ENCODE data around the gene DDX47.
"Not testable (repeated sequence)": the region's sequence is repeated elsewhere in the genome, so short reads cannot be mapped to it uniquely, and the experiment has no call there.

DDX47 gene

GRCh38 chr12:12821975-12822374 lies 8.8 kb downstream of the DDX47 start:
- Histone ChIP-seq H3K36me3 (ENCODE audit: insufficient read depth, low read length) (peaks cover 36% of the 10 kb centered on the region), H3K4me1 (ENCODE audit: insufficient read depth, low read length) (no peaks in the 10 kb centered on the region; the same call in 1 of the 2 replicates), H3K9me3 (ENCODE audit: control insufficient read depth, insufficient read depth, low read length) (no peaks in the 10 kb centered on the region), H3K9ac (ENCODE audit: low read depth, low read length) (no peak overlapping the region)

GRCh38 chr12:12822886-12823285 lies 9.7 kb downstream of the DDX47 start:
- Histone ChIP-seq H3K36me3 (ENCODE audit: insufficient read depth, low read length) (peaks cover 42% of the 10 kb centered on the region), H3K4me1 (ENCODE audit: insufficient read depth, low read length) (no peaks in the 10 kb centered on the region; the same call in 1 of the 2 replicates), H3K9ac (ENCODE audit: low read depth, low read length) (no peak overlapping the region), H3K9me3 (ENCODE audit: control insufficient read depth, insufficient read depth, low read length) (no peaks in the 10 kb centered on the region)

GRCh38 chr12:12823300-12823699 lies 10.2 kb downstream of the DDX47 start:
- Histone ChIP-seq H3K4me1 (ENCODE audit: insufficient read depth, low read length) (no peaks in the 10 kb centered on the region; the same call in 1 of the 2 replicates), H3K9ac (ENCODE audit: low read depth, low read length) (no peak overlapping the region)

GRCh38 chr12:12823811-12824210 lies 10.7 kb downstream of the DDX47 start:
- Histone ChIP-seq H3K9me3 (ENCODE audit: control insufficient read depth, insufficient read depth, low read length) (no peaks in the 10 kb centered on the region), H3K36me3 (ENCODE audit: insufficient read depth, low read length) (peaks cover 45% of the 10 kb centered on the region), H3K4me1 (ENCODE audit: insufficient read depth, low read length) (no peaks in the 10 kb centered on the region; the same call in 1 of the 2 replicates), H3K9ac (ENCODE audit: low read depth, low read length) (no peak overlapping the region)

More at GRCh38 chr12:12823300-12823699, 10.2 kb downstream of the DDX47 start:
- H3K9me3 ChIP-seq (ENCODE audit: control insufficient read depth, insufficient read depth, low read length), result no peaks in the 10 kb centered on the region
- peaks cover 43% of the 10 kb centered on the region for H3K36me3 ChIP-seq (ENCODE audit: insufficient read depth, low read length)

GRCh38 chr12:12835378-12836146 lies 22.4 kb downstream of the DDX47 start:
- Histone ChIP-seq H3K9ac (ENCODE audit: low read depth, low read length) (no peak overlapping the region), H3K9me3 (ENCODE audit: control insufficient read depth, insufficient read depth, low read length) (no peaks in the 10 kb centered on the region), H3K4me1 (ENCODE audit: insufficient read depth, low read length) (peaks cover 6% of the 10 kb centered on the region; the same call in 1 of the 2 replicates), H3K36me3 (ENCODE audit: insufficient read depth, low read length) (peaks cover 14% of the 10 kb centered on the region; the same call in 1 of the 2 replicates)

- Histone ChIP-seq H3K36me3 (ENCODE audit: insufficient read depth, low read length) (peaks cover 18% of the 10 kb centered on the region; the same call in 1 of the 2 replicates), H3K4me1 (ENCODE audit: insufficient read depth, low read length) (peaks cover 6% of the 10 kb centered on the region; the same call in 1 of the 2 replicates), H3K9me3 (ENCODE audit: control insufficient read depth, insufficient read depth, low read length) (no peaks in the 10 kb centered on the region), H3K9ac (ENCODE audit: low read depth, low read length) (no peak overlapping the region)
These were observed 23.4 kb downstream of the DDX47 start for GRCh38 chr12:12836571-12836970.

GRCh38 chr12:12837025-12837812 lies 24.1 kb downstream of the DDX47 start:
- peaks cover 16% of the 10 kb centered on the region; the same call in 1 of the 2 replicates for H3K36me3 ChIP-seq (ENCODE audit: insufficient read depth, low read length)
- peaks cover 6% of the 10 kb centered on the region; the same call in 1 of the 2 replicates for H3K4me1 ChIP-seq (ENCODE audit: insufficient read depth, low read length)
- H3K9me3 ChIP-seq (ENCODE audit: control insufficient read depth, insufficient read depth, low read length), result no peaks in the 10 kb centered on the region
- H3K9ac ChIP-seq (ENCODE audit: low read depth, low read length), result no peak overlapping the region

- H3K4me1 ChIP-seq (ENCODE audit: insufficient read depth, low read length), result peaks cover 6% of the 10 kb centered on the region; the same call in 1 of the 2 replicates
- no peak overlapping the region for H3K9ac ChIP-seq (ENCODE audit: low read depth, low read length)
- H3K9me3 ChIP-seq (ENCODE audit: control insufficient read depth, insufficient read depth, low read length), result no peaks in the 10 kb centered on the region
- peaks cover 11% of the 10 kb centered on the region; the same call in 1 of the 2 replicates for H3K36me3 ChIP-seq (ENCODE audit: insufficient read depth, low read length)
These were observed 24.6 kb downstream of the DDX47 start for GRCh38 chr12:12837813-12838153.

GRCh38 chr12:12839003-12839395 lies 25.9 kb downstream of the DDX47 start:
- Histone ChIP-seq H3K9ac (ENCODE audit: low read depth, low read length) (no peak overlapping the region), H3K36me3 (ENCODE audit: insufficient read depth, low read length) (peaks cover 10% of the 10 kb centered on the region; the same call in 1 of the 2 replicates), H3K4me1 (ENCODE audit: insufficient read depth, low read length) (peaks cover 6% of the 10 kb centered on the region; the same call in 1 of the 2 replicates), H3K9me3 (ENCODE audit: control insufficient read depth, insufficient read depth, low read length) (no peaks in the 10 kb centered on the region)

- not testable (repeated sequence) for H3K9me3 ChIP-seq (ENCODE audit: control insufficient read depth, insufficient read depth, low read length); H3K4me1 ChIP-seq (ENCODE audit: insufficient read depth, low read length); H3K9ac ChIP-seq (ENCODE audit: low read depth, low read length)
- peaks cover 10% of the 10 kb centered on the region; the same call in 1 of the 2 replicates for H3K36me3 ChIP-seq (ENCODE audit: insufficient read depth, low read length)
These were observed 26.3 kb downstream of the DDX47 start for GRCh38 chr12:12839439-12839838.

GRCh38 chr12:12839873-12840579 lies 26.9 kb downstream of the DDX47 start:
- Histone ChIP-seq H3K4me1 (ENCODE audit: insufficient read depth, low read length) (peaks cover 6% of the 10 kb centered on the region; the same call in 1 of the 2 replicates), H3K36me3 (ENCODE audit: insufficient read depth, low read length) (peaks cover 10% of the 10 kb centered on the region; the same call in 1 of the 2 replicates), H3K9me3 (ENCODE audit: control insufficient read depth, insufficient read depth, low read length) (no peaks in the 10 kb centered on the region), H3K9ac (ENCODE audit: low read depth, low read length) (no peak overlapping the region)

GRCh38 chr12:12840580-12840899 lies 27.4 kb downstream of the DDX47 start:
- Histone ChIP-seq H3K9me3 (ENCODE audit: control insufficient read depth, insufficient read depth, low read length) (no peaks in the 10 kb centered on the region), H3K9ac (ENCODE audit: low read depth, low read length) (no peak overlapping the region), H3K4me1 (ENCODE audit: insufficient read depth, low read length) (peaks cover 6% of the 10 kb centered on the region; the same call in 1 of the 2 replicates), H3K36me3 (ENCODE audit: insufficient read depth, low read length) (peaks cover 10% of the 10 kb centered on the region; the same call in 1 of the 2 replicates)

- not testable (repeated sequence) for H3K4me1 ChIP-seq (ENCODE audit: insufficient read depth, low read length)
- peaks cover 11% of the 10 kb centered on the region; the same call in 1 of the 2 replicates for H3K36me3 ChIP-seq (ENCODE audit: insufficient read depth, low read length)
These were observed 28.3 kb downstream of the DDX47 start for GRCh38 chr12:12841428-12841827.

GRCh38 chr12:12845794-12846243 lies 32.7 kb downstream of the DDX47 start:
- Histone ChIP-seq H3K9ac (ENCODE audit: low read depth, low read length) (no peak overlapping the region), H3K9me3 (ENCODE audit: control insufficient read depth, insufficient read depth, low read length) (no peaks in the 10 kb centered on the region), H3K36me3 (ENCODE audit: insufficient read depth, low read length) (peaks cover 7% of the 10 kb centered on the region), H3K4me1 (ENCODE audit: insufficient read depth, low read length) (no peaks in the 10 kb centered on the region)

More at GRCh38 chr12:12841428-12841827, 28.3 kb downstream of the DDX47 start:
- not testable (repeated sequence) for H3K9me3 ChIP-seq (ENCODE audit: control insufficient read depth, insufficient read depth, low read length); H3K9ac ChIP-seq (ENCODE audit: low read depth, low read length)
